Thoracic aorta (tissue), 2 donors: ENCODE results near the gene PTCSC3. TPM values are rescaled to one million over a fixed set of nuclear protein-coding genes. Genes with fewer than 3 reads are reported as not detected.
"Not testable (repeated sequence)": the region's sequence is repeated elsewhere in the genome, so short reads cannot be mapped to it uniquely, and the experiment has no call there.

Source experiments
- ATAC-seq: fragments of 150-250 bp; one replicate; pipeline ENCODE4 v1.8.0; 2017; ENCODE audit warnings: low read depth; ENCODE audit not compliant: insufficient number of reproducible peaks, low FRiP score
- DNase-seq: peaks from one replicate; pipeline ENCODE4 v3.0.0-alpha.2; 2020; ENCODE audit warnings: low spot score
- H3K27ac ChIP-seq, 2 donors: fragments of 200-600 bp; sonication (generic); 1 replicate in 1 of 2; 2 replicates in 1 of 2; pipeline ENCODE4 v1.5.1; 2016; ENCODE audit warnings: mild to moderate bottlenecking in 2 of 2, moderate library complexity in 2 of 2
- H3K27me3 ChIP-seq: fragments of 200-600 bp; sonication (generic); replicated peaks from 2 replicates; pipeline ENCODE4 v1.6.0; 2016; ENCODE audit warnings: mild to moderate bottlenecking; ENCODE audit not compliant: insufficient read depth
- H3K36me3 ChIP-seq: fragments of 200-600 bp; sonication (generic); one replicate; pipeline ENCODE4 v1.5.1; 2016
- H3K4me1 ChIP-seq, 2 donors: fragments of 200-600 bp; sonication (generic); 1 replicate in 1 of 2; 2 replicates in 1 of 2; pipeline versions ENCODE4 v1.5.1 to v1.6.0; 2016; ENCODE audit warnings: low read depth in 2 of 2, mild to moderate bottlenecking in 1 of 2; ENCODE audit not compliant: control insufficient read depth in 1 of 2
- H3K4me3 ChIP-seq: fragments of 200-600 bp; sonication (generic); 2 replicates; pipeline ENCODE4 v1.5.1; 2016; ENCODE audit warnings: mild to moderate bottlenecking
- H3K9me3 ChIP-seq: fragments of 200-600 bp; sonication (generic); 2 replicates; pipeline ENCODE4 v1.5.1; 2016
- total RNA-seq, 2 donors: library from RNA; depleted of rRNA; stranded (reverse); fragments of >200 nt; gene quantifications; one replicate each; pipeline versions ENCODE4 v1.1.0 to v1.2.3, GENCODE V29; 2016
- TF ChIP-seq, protein P1 (sequence below): fragments of 200-600 bp; sonication (generic); IDR thresholded peaks from one replicate; pipeline ENCODE4 v1.5.1; 2019; ENCODE audit warnings: antibody characterized with exemption

PTCSC3 gene
- total RNA-seq, 2 donors from 2014 or later = not detected

DNA sequence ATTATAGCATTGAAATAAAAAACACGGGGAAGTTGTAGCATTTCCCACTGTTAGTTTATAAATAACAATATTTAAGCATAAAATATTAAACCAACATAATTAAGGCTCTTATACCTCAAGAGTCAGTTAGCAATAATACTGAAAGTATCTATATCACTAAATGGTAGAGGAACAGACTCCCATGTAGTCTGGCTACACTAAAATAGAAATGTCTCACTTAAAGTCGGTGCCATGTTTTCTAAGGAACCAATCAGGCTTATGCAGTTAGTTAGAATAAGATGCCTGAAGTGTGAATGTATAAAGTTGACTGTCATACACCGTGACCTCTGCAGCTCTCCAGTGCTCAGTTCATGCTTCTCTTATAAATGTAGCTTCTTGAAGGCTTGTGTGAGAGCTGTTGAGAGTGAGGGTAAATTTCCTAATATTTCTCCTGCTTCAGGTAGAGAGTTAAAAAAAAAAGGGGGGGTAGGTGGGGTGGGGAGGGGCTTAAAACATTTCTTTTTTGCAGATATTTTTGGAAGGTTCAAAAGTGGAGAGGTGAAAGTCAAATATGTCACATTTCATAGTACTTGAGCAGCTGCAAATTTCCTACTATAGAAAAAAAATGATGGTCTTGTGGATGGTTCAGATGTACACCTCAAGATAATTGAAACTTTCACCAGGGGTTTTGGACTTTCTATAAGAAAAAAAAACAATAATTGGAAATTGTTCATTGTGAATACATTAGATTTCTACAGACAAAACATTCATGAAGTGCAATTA, 64.5 kb downstream of the PTCSC3 start:
- no peaks in the 10 kb centered on the region for H3K4me1 ChIP-seq
- H3K9me3 ChIP-seq = no peaks in the 10 kb centered on the region
- no peak for ATAC-seq
- no peak overlapping the region for H3K27ac ChIP-seq
- H3K27me3 ChIP-seq = no peaks in the 10 kb centered on the region
- no peaks in the 10 kb centered on the region for H3K36me3 ChIP-seq
- TF ChIP-seq, protein P1, sequence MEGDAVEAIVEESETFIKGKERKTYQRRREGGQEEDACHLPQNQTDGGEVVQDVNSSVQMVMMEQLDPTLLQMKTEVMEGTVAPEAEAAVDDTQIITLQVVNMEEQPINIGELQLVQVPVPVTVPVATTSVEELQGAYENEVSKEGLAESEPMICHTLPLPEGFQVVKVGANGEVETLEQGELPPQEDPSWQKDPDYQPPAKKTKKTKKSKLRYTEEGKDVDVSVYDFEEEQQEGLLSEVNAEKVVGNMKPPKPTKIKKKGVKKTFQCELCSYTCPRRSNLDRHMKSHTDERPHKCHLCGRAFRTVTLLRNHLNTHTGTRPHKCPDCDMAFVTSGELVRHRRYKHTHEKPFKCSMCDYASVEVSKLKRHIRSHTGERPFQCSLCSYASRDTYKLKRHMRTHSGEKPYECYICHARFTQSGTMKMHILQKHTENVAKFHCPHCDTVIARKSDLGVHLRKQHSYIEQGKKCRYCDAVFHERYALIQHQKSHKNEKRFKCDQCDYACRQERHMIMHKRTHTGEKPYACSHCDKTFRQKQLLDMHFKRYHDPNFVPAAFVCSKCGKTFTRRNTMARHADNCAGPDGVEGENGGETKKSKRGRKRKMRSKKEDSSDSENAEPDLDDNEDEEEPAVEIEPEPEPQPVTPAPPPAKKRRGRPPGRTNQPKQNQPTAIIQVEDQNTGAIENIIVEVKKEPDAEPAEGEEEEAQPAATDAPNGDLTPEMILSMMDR = no peak
- H3K4me3 ChIP-seq = no peak overlapping the region
- no peak for DNase-seq

DNA sequence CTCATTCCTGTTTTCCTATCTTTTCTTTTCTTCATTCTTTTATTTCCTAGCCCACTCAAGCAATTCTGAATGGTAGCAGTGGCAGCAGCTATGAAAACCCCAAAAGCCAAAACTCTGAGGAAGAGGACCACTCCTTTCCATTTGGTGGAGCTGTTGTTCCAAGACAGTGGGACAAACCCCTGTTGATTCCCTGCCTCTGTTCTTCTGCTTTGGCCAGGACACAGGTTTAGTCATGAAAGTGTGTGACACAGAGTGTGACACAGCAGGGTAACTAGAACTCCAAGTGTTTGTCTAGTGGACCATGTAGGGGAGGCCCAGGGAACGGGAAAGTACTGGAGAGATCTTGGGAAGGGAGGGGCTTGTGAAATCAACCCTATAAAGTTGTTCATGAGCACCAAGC, 71.1 kb downstream of the PTCSC3 start:
- TF ChIP-seq, protein P1 = no peak
- ATAC-seq = no peak

DNA sequence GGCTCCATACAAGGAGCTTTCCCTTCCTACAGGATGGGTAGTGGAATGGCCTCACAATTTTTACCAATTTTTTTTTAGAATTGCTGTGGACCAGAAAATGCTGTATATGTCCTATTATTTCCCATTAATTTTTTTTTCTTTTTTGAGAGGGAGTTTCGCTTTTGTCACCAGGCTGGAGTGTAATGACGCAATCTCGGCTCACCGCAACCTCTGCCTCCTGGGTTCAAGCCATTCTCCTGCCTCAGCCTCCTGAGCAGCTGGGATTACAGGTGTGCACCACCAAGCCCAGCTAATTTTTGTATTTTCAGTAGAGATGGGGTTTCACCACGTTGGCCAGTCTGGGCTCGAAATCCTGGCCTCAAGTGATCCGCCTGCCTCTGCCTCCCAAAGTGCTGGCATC, 72.3 kb downstream of the PTCSC3 start:
- not testable (repeated sequence) for H3K27me3 ChIP-seq, ATAC-seq, H3K27ac ChIP-seq, H3K4me3 ChIP-seq, H3K9me3 ChIP-seq, DNase-seq, H3K36me3 ChIP-seq, H3K4me1 ChIP-seq

More for the DNA sequence above, 71.1 kb downstream of the PTCSC3 start:
- Histone ChIP-seq H3K27me3 (no peaks in the 10 kb centered on the region), H3K9me3 (no peaks in the 10 kb centered on the region), H3K27ac (no peak overlapping the region), H3K36me3 (no peaks in the 10 kb centered on the region), H3K4me1 (no peaks in the 10 kb centered on the region), H3K4me3 (no peak overlapping the region)
- no peak for DNase-seq

DNA sequence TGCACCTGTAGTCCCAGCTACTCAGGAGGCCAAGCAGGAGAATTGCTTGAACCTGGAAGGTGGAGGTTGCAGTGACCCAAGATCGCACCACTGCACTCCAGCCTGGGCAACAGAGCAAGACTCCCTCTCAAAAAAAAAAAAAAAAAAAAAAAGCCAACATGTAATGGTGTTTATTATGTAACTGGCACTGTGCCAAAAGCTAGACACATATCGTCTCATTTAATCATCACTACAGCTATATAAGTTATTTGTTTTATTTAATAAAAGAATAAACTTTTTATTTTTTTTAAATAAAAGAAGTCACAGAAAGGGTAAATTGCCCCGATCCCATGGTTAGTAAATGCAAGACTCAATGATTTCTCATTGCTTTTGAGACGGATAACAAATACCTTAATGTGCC, 76.9 kb downstream of the PTCSC3 start:
- H3K9me3 ChIP-seq = no peaks in the 10 kb centered on the region
- TF ChIP-seq, protein P1 = no peak
- H3K36me3 ChIP-seq = no peaks in the 10 kb centered on the region
- H3K27ac ChIP-seq = no peak overlapping the region
- no peak for ATAC-seq
- DNase-seq = no peak
- no peak overlapping the region for H3K4me3 ChIP-seq
- H3K4me1 ChIP-seq = no peaks in the 10 kb centered on the region
- no peaks in the 10 kb centered on the region for H3K27me3 ChIP-seq

DNA sequence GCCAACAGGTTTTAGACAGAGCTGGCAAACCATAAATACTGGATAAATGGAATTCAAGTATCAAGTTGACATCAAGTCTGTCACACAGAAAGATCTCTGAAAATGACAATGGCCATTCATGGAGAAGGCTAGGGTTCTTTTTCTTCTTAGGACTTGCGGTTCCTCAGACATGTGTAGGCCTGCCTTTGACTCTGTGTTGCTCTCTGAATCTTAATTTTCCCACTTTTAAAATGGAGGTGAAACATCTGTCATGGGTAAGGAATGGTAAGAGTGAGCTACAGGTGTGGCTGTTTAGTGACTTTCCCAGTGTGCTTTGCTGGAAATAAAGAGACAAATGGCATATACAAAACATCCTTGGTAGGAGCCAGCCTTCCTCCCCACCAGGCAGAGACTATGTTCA, 79.2 kb downstream of the PTCSC3 start:
- no peaks in the 10 kb centered on the region for H3K9me3 ChIP-seq
- H3K4me3 ChIP-seq = no peak overlapping the region
- TF ChIP-seq, protein P1 = no peak
- no peak for ATAC-seq
- no peak overlapping the region for H3K27ac ChIP-seq
- H3K27me3 ChIP-seq = no peaks in the 10 kb centered on the region
- no peaks in the 10 kb centered on the region for H3K36me3 ChIP-seq
- DNase-seq = no peak
- H3K4me1 ChIP-seq = no peaks in the 10 kb centered on the region

DNA sequence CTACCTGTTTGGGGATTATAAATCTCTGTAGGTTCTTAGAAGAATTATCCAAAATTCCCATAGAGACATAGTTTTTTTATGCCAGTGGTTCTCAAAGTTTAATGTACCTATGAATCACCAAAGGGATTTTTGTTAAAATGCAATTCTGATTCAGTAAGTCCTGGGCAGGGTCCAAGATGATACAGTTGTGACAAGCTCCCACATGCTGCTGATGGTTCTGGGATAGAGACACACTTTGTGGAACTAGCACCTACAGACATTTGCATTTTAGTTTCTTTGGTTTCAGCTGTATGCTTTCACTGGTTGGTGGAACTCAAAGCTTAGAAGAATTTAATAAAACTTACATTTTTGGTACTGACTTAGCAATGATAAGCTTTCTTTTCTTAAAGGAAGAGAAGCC, 80.4 kb downstream of the PTCSC3 start:
- DNase-seq (no peak), ATAC-seq (no peak)
- H3K27ac ChIP-seq = no peak overlapping the region
- TF ChIP-seq, protein P1 = no peak
- H3K4me1 ChIP-seq = no peaks in the 10 kb centered on the region
- H3K27me3 ChIP-seq = no peaks in the 10 kb centered on the region
- H3K9me3 ChIP-seq = no peaks in the 10 kb centered on the region
- H3K4me3 ChIP-seq = no peak overlapping the region
- no peaks in the 10 kb centered on the region for H3K36me3 ChIP-seq
